ENCODE results near the gene ARRDC2.
"Not testable (repeated sequence)": the region's sequence is repeated elsewhere in the genome, so short reads cannot be mapped to it uniquely, and the experiment has no call there.

The ARRDC2 gene

GRCh38 chr19:17993076-17993813, 14.7 kb upstream of the ARRDC2 start:
- DNase-seq = no peak

GRCh38 chr19:17996826-17997316, 11.1 kb upstream of the ARRDC2 start:
- peak; percentile 78 for DNase-seq

GRCh38 chr19:17997969-17998826, 9.8 kb upstream of the ARRDC2 start:
- DNase-seq = no peak

GRCh38 chr19:17998827-17999150, 9.2 kb upstream of the ARRDC2 start:
- DNase-seq = no peak

GRCh38 chr19:17999684-18000479, 8.1 kb upstream of the ARRDC2 start:
- no peak for DNase-seq

- DNase-seq = no peak
These were observed 7.5 kb upstream of the ARRDC2 start for GRCh38 chr19:18000480-18000914.

- peak; percentile 96 for DNase-seq
These were observed 6.8 kb upstream of the ARRDC2 start for GRCh38 chr19:18000915-18001776.

- no peak for DNase-seq
These were observed 6.1 kb upstream of the ARRDC2 start for GRCh38 chr19:18001777-18002345.

GRCh38 chr19:18002347-18002850, 5.6 kb upstream of the ARRDC2 start:
- DNase-seq = peak; percentile 25

- DNase-seq = not testable (repeated sequence)
These were observed 2.2 kb upstream of the ARRDC2 start for GRCh38 chr19:18005750-18006149.

- DNase-seq = peak; percentile 77
These were observed 690 bp upstream of the ARRDC2 start for GRCh38 chr19:18007044-18007916.

- no peak for DNase-seq
These were observed 844 bp downstream of the ARRDC2 start for GRCh38 chr19:18008814-18009213.

GRCh38 chr19:18009412-18010066, 1.6 kb downstream of the ARRDC2 start:
- DNase-seq = peak; percentile 28

- no peak for DNase-seq
These were observed 2.2 kb downstream of the ARRDC2 start for GRCh38 chr19:18010149-18010548.

- no peak for DNase-seq
These were observed 5.5 kb downstream of the ARRDC2 start for GRCh38 chr19:18013210-18014111.

GRCh38 chr19:18014197-18014596, 6.2 kb downstream of the ARRDC2 start:
- DNase-seq = peak; percentile 68

GRCh38 chr19:18016209-18016910, 8.4 kb downstream of the ARRDC2 start:
- no peak for DNase-seq

Data from CD4-positive, alpha-beta T cell treated with Interleukin-4 for 4 hours (primary cell).